HG02763 (cell line): ENCODE measurements around the gene ZNF470.

Source experiments
- ATAC-seq: cut with Tn5 transposase; IDR thresholded peaks from one replicate; pipeline ENCODE4 v1.9.1; 2021; ENCODE audit warnings: mild to moderate bottlenecking, moderate library complexity; ENCODE audit not compliant: unreplicated experiment

The ZNF470 gene

DNA sequence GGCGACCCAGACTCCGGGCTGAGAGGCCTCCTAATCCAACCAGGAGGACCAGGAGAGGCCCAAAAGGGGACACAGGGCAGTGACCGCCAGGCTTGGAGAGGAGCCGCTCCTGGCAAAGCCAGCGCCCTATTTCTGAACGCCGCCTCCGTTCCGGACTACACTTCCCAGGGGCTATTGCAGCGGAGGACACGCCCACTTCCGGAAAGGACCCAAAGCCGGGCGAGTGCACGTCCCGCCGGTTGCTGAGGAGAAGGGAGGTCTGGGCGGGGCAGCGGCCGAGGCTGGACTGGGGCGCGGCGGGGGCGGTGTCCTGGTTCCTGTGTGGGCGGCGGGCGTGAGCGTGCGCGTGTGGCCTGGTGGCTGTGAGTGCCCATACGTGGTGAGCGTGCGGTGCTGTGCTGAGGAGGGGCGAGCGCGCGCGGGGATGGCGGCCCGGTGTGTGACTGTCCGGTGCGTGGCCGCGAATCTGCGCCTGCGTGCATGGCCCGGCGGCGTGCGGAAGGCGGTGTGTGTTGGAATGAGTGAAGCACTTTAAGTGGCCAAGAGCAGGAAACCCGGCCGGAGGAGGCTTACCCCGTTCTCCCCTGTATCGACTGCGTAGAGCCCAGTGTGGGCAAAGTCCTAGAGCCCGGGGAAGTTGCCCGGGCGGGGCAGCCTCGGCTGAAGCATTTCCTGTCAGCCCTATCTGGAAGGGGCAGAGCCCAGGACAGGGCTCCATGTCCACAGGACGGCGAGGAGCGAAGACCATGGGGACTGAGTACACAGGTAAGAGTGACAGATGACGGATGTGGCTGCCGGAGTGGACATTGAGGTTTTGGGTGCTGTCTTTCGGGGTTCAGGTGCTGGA lies at the start of gene ZNF470:
Gene ZNF470 (plus strand): TSS at position 195 of the 847 bp plus-strand sequence. CDS start 2,844 bp downstream, outside the sequence.
- peak; percentile 97 for ATAC-seq

DNA sequence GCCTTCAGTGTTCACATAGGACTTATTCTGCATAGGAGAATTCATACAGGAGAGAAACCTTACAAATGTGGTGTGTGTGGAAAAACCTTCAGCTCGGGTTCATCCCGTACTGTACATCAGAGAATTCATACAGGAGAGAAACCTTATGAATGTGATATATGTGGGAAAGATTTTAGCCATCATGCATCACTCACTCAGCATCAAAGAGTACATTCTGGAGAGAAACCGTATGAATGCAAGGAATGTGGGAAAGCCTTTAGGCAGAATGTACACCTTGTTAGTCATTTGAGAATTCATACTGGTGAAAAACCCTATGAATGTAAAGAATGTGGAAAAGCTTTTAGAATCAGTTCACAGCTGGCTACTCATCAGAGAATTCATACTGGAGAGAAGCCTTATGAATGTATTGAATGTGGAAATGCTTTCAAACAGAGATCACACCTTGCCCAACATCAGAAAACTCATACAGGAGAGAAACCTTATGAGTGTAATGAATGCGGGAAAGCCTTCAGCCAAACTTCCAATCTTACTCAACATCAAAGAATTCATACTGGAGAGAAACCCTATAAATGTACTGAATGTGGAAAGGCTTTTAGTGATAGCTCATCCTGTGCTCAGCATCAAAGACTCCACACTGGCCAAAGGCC lies 41.9 kb upstream of the ZNF470 start:
- ATAC-seq = no peak

GRCh38 chr19:56537442-56537841 lies 29.8 kb upstream of the ZNF470 start:
- no peak for ATAC-seq

- peak; percentile 69 for ATAC-seq
Observed at GRCh38 chr19:56538254-56538760, 29.0 kb upstream of the ZNF470 start.

DNA sequence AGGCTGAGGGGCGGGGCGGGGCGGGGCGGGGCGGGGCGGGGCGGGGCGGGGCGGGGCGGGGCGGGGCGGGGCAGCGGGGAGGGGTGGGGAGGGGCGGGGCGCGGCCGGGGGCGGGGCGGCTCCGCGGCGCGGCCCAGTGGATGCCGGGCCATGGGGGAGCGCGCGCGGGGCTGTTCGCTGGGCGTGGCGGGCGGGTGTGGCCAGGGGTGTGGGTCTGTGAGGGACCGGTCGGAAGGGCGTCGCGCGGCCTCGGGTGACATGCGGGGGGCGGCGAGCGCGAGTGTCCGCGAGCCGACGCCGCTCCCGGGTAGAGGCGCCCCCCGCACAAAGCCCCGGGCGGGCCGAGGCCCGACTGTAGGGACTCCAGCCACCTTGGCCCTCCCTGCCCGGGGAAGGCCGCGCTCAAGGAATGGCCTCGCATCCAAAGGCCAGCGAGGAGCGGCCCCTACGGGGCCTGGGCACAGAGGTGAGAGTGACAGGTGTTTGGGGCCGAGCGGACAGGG lies 28.5 kb upstream of the ZNF470 start, which contains the start of gene ZFP28:
Gene ZFP28 (plus strand): TSS at position 188 of the 503 bp plus-strand sequence. CDS start 71 bp downstream, at position 259.
- peak; percentile 38 for ATAC-seq

- no peak for ATAC-seq
Observed at GRCh38 chr19:56543776-56544175, 23.5 kb upstream of the ZNF470 start.

DNA sequence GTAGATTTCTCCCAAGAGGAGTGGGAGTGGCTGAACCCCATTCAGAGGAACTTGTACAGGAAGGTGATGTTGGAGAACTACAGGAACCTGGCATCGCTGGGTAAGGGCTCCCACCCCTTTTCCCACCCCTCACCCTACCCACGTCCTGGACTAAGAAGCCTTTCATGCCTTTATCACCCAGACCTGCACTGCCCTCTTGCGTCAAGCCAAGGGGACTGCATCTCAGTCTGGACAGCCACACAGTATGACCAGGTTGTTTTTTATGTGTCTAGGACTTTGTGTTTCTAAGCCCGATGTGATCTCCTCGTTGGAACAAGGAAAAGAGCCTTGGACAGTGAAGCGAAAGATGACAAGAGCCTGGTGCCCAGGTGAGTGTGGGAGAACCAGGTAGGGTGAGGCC lies 19.7 kb upstream of the ZNF470 start:
- ATAC-seq = no peak

DNA sequence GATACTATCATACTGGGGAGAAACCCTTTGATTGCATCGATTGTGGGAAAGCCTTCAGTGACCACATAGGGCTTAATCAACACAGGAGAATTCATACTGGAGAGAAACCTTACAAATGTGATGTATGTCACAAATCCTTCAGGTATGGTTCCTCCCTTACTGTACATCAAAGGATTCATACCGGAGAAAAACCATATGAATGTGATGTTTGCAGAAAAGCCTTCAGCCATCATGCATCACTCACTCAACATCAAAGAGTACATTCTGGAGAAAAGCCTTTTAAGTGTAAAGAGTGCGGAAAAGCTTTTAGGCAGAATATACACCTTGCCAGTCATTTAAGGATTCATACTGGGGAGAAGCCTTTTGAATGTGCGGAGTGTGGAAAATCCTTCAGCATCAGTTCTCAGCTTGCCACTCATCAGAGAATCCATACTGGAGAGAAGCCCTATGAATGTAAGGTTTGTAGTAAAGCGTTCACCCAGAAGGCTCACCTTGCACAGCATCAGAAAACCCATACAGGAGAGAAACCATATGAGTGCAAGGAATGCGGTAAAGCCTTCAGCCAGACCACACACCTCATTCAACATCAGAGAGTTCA lies 12.9 kb upstream of the ZNF470 start:
- ATAC-seq = no peak

- no peak for ATAC-seq
Observed at GRCh38 chr19:56562766-56563165, 4.5 kb upstream of the ZNF470 start.

GRCh38 chr19:56566904-56567273 lies 379 bp upstream of the ZNF470 start:
- peak; percentile 31 for ATAC-seq

GRCh38 chr19:56572589-56572988 lies 5.3 kb downstream of the ZNF470 start:
- no peak for ATAC-seq

GRCh38 chr19:56573914-56574313 lies 6.6 kb downstream of the ZNF470 start:
- ATAC-seq = no peak

DNA sequence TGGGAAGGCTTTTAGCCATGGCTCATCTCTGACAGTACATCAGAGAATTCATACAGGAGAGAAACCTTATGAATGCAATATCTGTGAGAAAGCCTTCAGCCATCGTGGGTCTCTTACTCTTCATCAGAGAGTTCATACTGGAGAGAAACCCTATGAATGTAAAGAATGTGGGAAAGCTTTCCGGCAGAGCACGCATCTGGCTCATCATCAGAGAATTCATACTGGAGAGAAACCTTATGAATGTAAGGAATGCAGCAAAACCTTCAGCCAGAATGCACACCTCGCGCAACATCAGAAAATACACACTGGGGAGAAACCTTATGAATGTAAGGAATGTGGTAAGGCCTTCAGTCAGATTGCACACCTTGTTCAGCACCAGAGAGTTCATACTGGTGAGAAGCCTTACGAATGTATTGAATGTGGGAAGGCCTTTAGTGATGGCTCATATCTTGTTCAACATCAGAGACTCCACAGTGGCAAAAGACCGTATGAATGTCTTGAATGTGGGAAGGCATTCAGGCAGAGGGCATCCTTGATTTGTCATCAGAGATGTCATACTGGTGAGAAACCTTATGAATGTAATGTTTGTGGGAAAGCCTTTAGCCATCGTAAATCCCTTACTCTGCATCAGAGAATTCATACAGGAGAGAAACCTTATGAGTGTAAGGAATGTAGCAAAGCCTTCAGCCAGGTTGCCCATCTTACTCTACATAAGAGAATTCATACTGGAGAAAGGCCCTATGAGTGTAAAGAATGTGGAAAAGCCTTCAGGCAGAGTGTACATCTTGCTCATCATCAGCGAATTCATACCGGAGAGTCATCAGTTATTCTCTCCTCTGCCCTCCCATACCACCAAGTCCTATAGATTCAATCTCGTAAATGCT lies 10.7 kb downstream of the ZNF470 start:
- no peak for ATAC-seq

DNA sequence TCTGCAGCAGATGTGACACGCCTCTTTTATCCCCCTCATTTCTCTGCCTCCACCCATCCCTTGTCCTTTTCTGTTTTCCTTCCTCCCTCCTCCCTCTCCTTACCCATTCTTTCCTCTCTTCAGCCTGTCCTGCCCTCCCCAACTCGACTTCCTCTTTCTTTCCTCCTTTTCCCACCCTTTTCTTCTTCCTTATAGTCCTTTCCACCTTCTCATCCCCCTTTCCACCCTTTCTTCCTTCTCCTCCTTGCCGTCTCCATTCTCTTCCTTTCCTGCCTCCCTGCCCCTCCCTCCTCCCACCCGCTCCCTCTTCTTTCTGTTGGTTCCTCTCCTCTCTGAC lies 27.1 kb downstream of the ZNF470 start:
- ATAC-seq = no peak

DNA sequence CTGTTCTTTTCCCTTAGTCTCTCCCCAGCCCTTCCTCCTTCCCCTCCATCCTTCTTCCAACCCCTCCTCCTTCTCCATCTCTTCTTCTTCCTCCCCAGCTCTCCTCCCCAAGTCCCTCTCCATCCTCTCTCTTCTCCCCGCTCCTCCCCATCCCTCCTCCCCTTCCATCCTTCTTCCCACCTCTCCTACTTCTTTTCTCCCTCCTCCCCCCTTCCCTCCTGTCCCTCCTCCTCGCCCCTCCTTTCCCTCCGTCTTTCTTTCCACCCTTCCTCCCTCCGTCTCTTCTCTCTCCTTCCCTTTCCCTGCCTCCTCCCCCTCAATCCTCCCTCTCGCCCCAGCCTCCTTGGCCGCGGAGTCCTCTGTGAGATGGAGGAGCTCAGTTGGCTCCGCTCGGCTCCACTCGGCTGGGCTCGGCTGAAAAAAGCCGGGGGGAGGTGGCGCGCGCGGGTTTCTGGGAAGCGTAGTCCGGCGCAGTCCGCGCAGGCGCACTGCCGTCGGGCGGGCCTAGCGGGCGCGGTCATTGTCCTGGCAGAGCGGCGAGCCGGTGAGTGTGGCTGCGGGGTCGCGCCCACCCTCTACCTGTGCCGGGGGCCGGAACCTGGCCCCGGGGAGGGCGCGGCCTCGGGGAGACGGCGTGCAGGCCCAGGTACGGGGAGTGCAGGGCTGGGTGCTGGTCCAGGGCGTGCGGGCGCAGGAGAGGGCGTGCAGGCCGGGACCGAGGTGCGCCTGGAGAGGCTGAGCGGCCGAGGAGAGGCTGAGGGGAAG lies 27.7 kb downstream of the ZNF470 start, which contains the start of gene ZNF71:
Gene ZNF71 (plus strand): TSS at position 520 of the 765 bp plus-strand sequence. CDS start 6,257 bp downstream, outside the sequence.
- peak; percentile 92 for ATAC-seq

GRCh38 chr19:56595548-56595899 lies 28.3 kb downstream of the ZNF470 start:
- no peak for ATAC-seq

- no peak for ATAC-seq
Observed at GRCh38 chr19:56596676-56597075, 29.4 kb downstream of the ZNF470 start.

- ATAC-seq = no peak
Observed at GRCh38 chr19:56597696-56598095, 30.4 kb downstream of the ZNF470 start.

GRCh38 chr19:56601375-56601774 lies 34.1 kb downstream of the ZNF470 start:
- no peak for ATAC-seq

- ATAC-seq = no peak
Observed at GRCh38 chr19:56603829-56604228, 36.6 kb downstream of the ZNF470 start.
